Osteoblast (primary cell): ENCODE data around the gene POFUT1. TPM values are rescaled to one million over a fixed set of nuclear protein-coding genes. Genes with fewer than 3 reads are reported as not detected.

Experiments
- DNase-seq: peaks from one replicate; pipeline ENCODE4 v3.0.0; 2011; ENCODE audit warnings: low spot score, mixed read lengths; ENCODE audit not compliant: insufficient read length; ENCODE audit errors: missing footprints
- H2AFZ ChIP-seq: 2 replicates; pipeline ENCODE4 v1.6.0; 2011; ENCODE audit warnings: mild to moderate bottlenecking, low read length
- H3K27ac ChIP-seq: 2 replicates; pipeline ENCODE4 v1.5.1; 2011; ENCODE audit warnings: mild to moderate bottlenecking, low read depth, low read length, moderate library complexity
- H3K27me3 ChIP-seq: 2 replicates; pipeline ENCODE4 v1.6.0; 2012; ENCODE audit warnings: mild to moderate bottlenecking, control low read depth, inconsistent platforms, low read length, moderate library complexity; ENCODE audit not compliant: insufficient read depth
- H3K36me3 ChIP-seq: 2 replicates; pipeline ENCODE4 v1.5.1; 2011; ENCODE audit warnings: mild to moderate bottlenecking, low read length, control low read depth, moderate library complexity; ENCODE audit not compliant: insufficient read depth
- H3K4me1 ChIP-seq: 2 replicates; pipeline ENCODE4 v1.5.1; 2011; ENCODE audit warnings: mild to moderate bottlenecking, low read length, control low read depth, moderate library complexity; ENCODE audit not compliant: insufficient read depth
- H3K4me2 ChIP-seq: 2 replicates; pipeline ENCODE4 v1.6.0; 2011; ENCODE audit warnings: mild to moderate bottlenecking, low read length; ENCODE audit not compliant: insufficient read depth
- H3K4me3 ChIP-seq: fragments of 200-600 bp; sonication (generic); 3 replicates; pipeline ENCODE4 v1.5.1; 2012; ENCODE audit warnings: mild to moderate bottlenecking, low read length, inconsistent platforms; ENCODE audit not compliant: insufficient read depth
- H3K79me2 ChIP-seq: 2 replicates; pipeline ENCODE4 v1.6.0; 2012; ENCODE audit warnings: mild to moderate bottlenecking, low read length, control low read depth, inconsistent platforms; ENCODE audit not compliant: insufficient read depth
- H3K9me3 ChIP-seq: 2 replicates; pipeline ENCODE4 v1.5.1; 2011; ENCODE audit warnings: low read depth, low read length, control low read depth
- H4K20me1 ChIP-seq: 2 replicates; pipeline ENCODE4 v1.6.0; 2012; ENCODE audit warnings: mild to moderate bottlenecking, low read length, control low read depth; ENCODE audit not compliant: insufficient read depth
- CTCF ChIP-seq: IDR thresholded peaks from 2 replicates; pipeline ENCODE4 v1.5.1; 2011; ENCODE audit warnings: mild to moderate bottlenecking, low read depth, low read length, moderate library complexity; ENCODE audit errors: extremely low read depth
- total RNA-seq: library from RNA; depleted of rRNA; stranded (reverse); fragments of >200 nt; gene quantifications from 2 replicates; pipeline ENCODE4 v1.2.3, GENCODE V29; 2012

The POFUT1 gene
- total RNA-seq, 1 donor: 40.9 TPM

- Histone ChIP-seq H2AFZ (no peak overlapping the region), H4K20me1 (peaks cover 2% of the 10 kb centered on the region), H3K36me3 (peaks cover 69% of the 10 kb centered on the region), H3K27ac (no peak overlapping the region), H3K4me2 (no peak overlapping the region), H3K27me3 (no peaks in the 10 kb centered on the region), H3K9me3 (no peaks in the 10 kb centered on the region), H3K79me2 (peaks cover 3% of the 10 kb centered on the region), H3K4me1 (no peaks in the 10 kb centered on the region), H3K4me3 (no peak overlapping the region)
- no peak for TF ChIP-seq CTCF
- no peak for DNase-seq
These were observed 10.6 kb downstream of the POFUT1 start for GRCh38 chr20:32218156-32218900.

- no peak for DNase-seq
- no peak overlapping the region for H3K27ac ChIP-seq
- no peaks in the 10 kb centered on the region for H3K79me2 ChIP-seq
- H4K20me1 ChIP-seq: peaks cover 2% of the 10 kb centered on the region
- no peak for TF ChIP-seq CTCF
- no peak overlapping the region for H3K4me2 ChIP-seq
- H2AFZ ChIP-seq: no peak overlapping the region
- peaks cover 55% of the 10 kb centered on the region for H3K36me3 ChIP-seq
- H3K4me1 ChIP-seq: no peaks in the 10 kb centered on the region
- H3K9me3 ChIP-seq: no peaks in the 10 kb centered on the region
- no peaks in the 10 kb centered on the region for H3K27me3 ChIP-seq
- H3K4me3 ChIP-seq: no peak overlapping the region
These were observed 16.8 kb downstream of the POFUT1 start for GRCh38 chr20:32224463-32224862.

- H3K27ac ChIP-seq: no peak overlapping the region
- no peak for DNase-seq
- no peak overlapping the region for H2AFZ ChIP-seq
- no peak for TF ChIP-seq CTCF
- no peaks in the 10 kb centered on the region for H3K27me3 ChIP-seq
- no peak overlapping the region for H3K4me2 ChIP-seq
- H3K79me2 ChIP-seq: no peaks in the 10 kb centered on the region
- H3K4me1 ChIP-seq: no peaks in the 10 kb centered on the region
- no peaks in the 10 kb centered on the region for H3K9me3 ChIP-seq
- peaks cover 48% of the 10 kb centered on the region for H3K36me3 ChIP-seq
- no peak overlapping the region for H3K4me3 ChIP-seq
- H4K20me1 ChIP-seq: peaks cover 1% of the 10 kb centered on the region
These were observed 18.7 kb downstream of the POFUT1 start for GRCh38 chr20:32226391-32226790.

GRCh38 chr20:32227306-32227705 lies 19.6 kb downstream of the POFUT1 start:
- Histone ChIP-seq H3K79me2 (no peaks in the 10 kb centered on the region), H3K4me1 (no peaks in the 10 kb centered on the region), H3K36me3 (peaks cover 52% of the 10 kb centered on the region), H3K27me3 (no peaks in the 10 kb centered on the region), H3K9me3 (no peaks in the 10 kb centered on the region), H2AFZ (no peak overlapping the region), H3K27ac (no peak overlapping the region), H3K4me3 (no peak overlapping the region), H4K20me1 (no peaks in the 10 kb centered on the region), H3K4me2 (no peak overlapping the region)
- no peak for DNase-seq
- no peak for TF ChIP-seq CTCF
